GM21447 (cell line): ENCODE results near the gene ZNF558.

Experiments
- ATAC-seq: cut with Tn5 transposase; IDR thresholded peaks from one replicate; pipeline ENCODE4 v1.9.1; 2021; ENCODE audit not compliant: unreplicated experiment

Gene ZNF558

GRCh38 chr19:8832132-8833021 is at the start of gene ZNF558, which contains the start of gene MBD3L1:
Gene ZNF558 (minus strand): TSS chr19:8832304. CDS start chr19:8822659, 9,645 bp downstream.
Gene MBD3L1 (plus strand): TSS chr19:8832377. CDS start chr19:8842679, 10,302 bp downstream.
- peak; percentile 84 for ATAC-seq

- no peak for ATAC-seq
Measured at GRCh38 chr19:8881512-8881911, 49.4 kb upstream of the ZNF558 start.

GRCh38 chr19:8880868-8881488 is 48.9 kb upstream of the ZNF558 start:
- no peak for ATAC-seq

GRCh38 chr19:8877854-8878705 is 46.0 kb upstream of the ZNF558 start:
- ATAC-seq: no peak

GRCh38 chr19:8866344-8866743 is 34.2 kb upstream of the ZNF558 start:
- ATAC-seq: no peak

- ATAC-seq: no peak
Measured at GRCh38 chr19:8858260-8858659, 26.2 kb upstream of the ZNF558 start.

GRCh38 chr19:8850488-8850887 is 18.4 kb upstream of the ZNF558 start:
- ATAC-seq: no peak

GRCh38 chr19:8849232-8849631 is 17.1 kb upstream of the ZNF558 start:
- no peak for ATAC-seq

- ATAC-seq: no peak
Measured at GRCh38 chr19:8846819-8847218, 14.7 kb upstream of the ZNF558 start.

- no peak for ATAC-seq
Measured at GRCh38 chr19:8840708-8841107, 8.6 kb upstream of the ZNF558 start.

GRCh38 chr19:8835877-8836276 is 3.8 kb upstream of the ZNF558 start:
- ATAC-seq: no peak

- ATAC-seq: no peak
Measured at GRCh38 chr19:8835446-8835845, 3.3 kb upstream of the ZNF558 start.

GRCh38 chr19:8831832-8832131 is 322 bp downstream of the ZNF558 start:
- ATAC-seq: peak; percentile 6

- ATAC-seq: no peak
Measured at GRCh38 chr19:8831373-8831772, 731 bp downstream of the ZNF558 start.

- no peak for ATAC-seq
Measured at GRCh38 chr19:8827277-8827676, 4.8 kb downstream of the ZNF558 start.

GRCh38 chr19:8826371-8826770 is 5.7 kb downstream of the ZNF558 start:
- no peak for ATAC-seq

GRCh38 chr19:8821748-8822241 is 10.3 kb downstream of the ZNF558 start:
- ATAC-seq: no peak

- ATAC-seq: no peak
Measured at GRCh38 chr19:8820234-8820633, 11.9 kb downstream of the ZNF558 start.

GRCh38 chr19:8815780-8816179 is 16.3 kb downstream of the ZNF558 start:
- ATAC-seq: no peak

- ATAC-seq: no peak
Measured at GRCh38 chr19:8814176-8814575, 17.9 kb downstream of the ZNF558 start.
